SK-N-SH treated with all-trans-retinoic acid at 6 μM for 48 hours (cell line): ENCODE results near the gene SAAL1.

Source experiments
- ATAC-seq: fragments of 200-7000 bp; cut with Tn5 transposase; 3 replicates; pipeline ENCODE4 v1.9.1; 2020; ENCODE audit warnings: mild to moderate bottlenecking, moderate library complexity
- ARNTL ChIP-seq: fragments of 450-650 bp; formaldehyde crosslinking; IDR thresholded peaks from 2 replicates; pipeline ENCODE4 v1.5.0; 2020; ENCODE audit warnings: low read depth, mild to moderate bottlenecking, moderate library complexity, borderline replicate concordance
- BACH2 ChIP-seq: fragments of 250-450 bp; sonication (Bioruptor Pico); IDR thresholded peaks from 2 replicates; pipeline ENCODE4 v1.9.0; 2021; ENCODE audit warnings: mild to moderate bottlenecking, borderline replicate concordance
- CREB5 ChIP-seq: fragments of 250-450 bp; sonication (Bioruptor Pico); IDR thresholded peaks from 2 replicates; pipeline ENCODE4 v1.5.1; 2020; ENCODE audit warnings: low read depth, mild to moderate bottlenecking, moderate library complexity
- CSRNP3 ChIP-seq: fragments of 250-450 bp; sonication (Bioruptor Pico); IDR thresholded peaks from 2 replicates; pipeline ENCODE4 v1.5.1; 2021; ENCODE audit warnings: mild to moderate bottlenecking, moderate library complexity
- ESRRG ChIP-seq: fragments of 250-450 bp; sonication (Bioruptor Pico); IDR thresholded peaks from 2 replicates; pipeline ENCODE4 v1.6.1; 2021; ENCODE audit warnings: mild to moderate bottlenecking
- GLIS3 ChIP-seq: fragments of 250-450 bp; sonication (Bioruptor Pico); IDR thresholded peaks from 2 replicates; pipeline ENCODE4 v1.5.0; 2020; ENCODE audit warnings: mild to moderate bottlenecking, moderate library complexity
- ISL1 ChIP-seq: fragments of 250-450 bp; sonication (Bioruptor Pico); IDR thresholded peaks from 2 replicates; pipeline ENCODE4 v2.1.2; 2022; ENCODE audit warnings: mild to moderate bottlenecking, moderate library complexity
- OSR1 ChIP-seq: fragments of 250-450 bp; sonication (Bioruptor Pico); IDR thresholded peaks from 2 replicates; pipeline ENCODE4 v1.8.0; 2022; ENCODE audit warnings: moderate library complexity, mild to moderate bottlenecking, inconsistent platforms
- PATZ1 ChIP-seq: fragments of 250-450 bp; sonication (Bioruptor Pico); IDR thresholded peaks from 2 replicates; pipeline ENCODE4 v1.8.0; 2020; ENCODE audit warnings: mild to moderate bottlenecking, moderate library complexity, borderline replicate concordance
- POU6F1 ChIP-seq: fragments of 250-450 bp; sonication (Bioruptor Pico); IDR thresholded peaks from 2 replicates; pipeline ENCODE4 v1.8.0; 2021; ENCODE audit warnings: low read depth, mild to moderate bottlenecking, moderate library complexity, borderline replicate concordance
- PPARA ChIP-seq: fragments of 250-450 bp; sonication (Bioruptor Pico); IDR thresholded peaks from 2 replicates; pipeline ENCODE4 v1.5.0; 2020; ENCODE audit warnings: mild to moderate bottlenecking, borderline replicate concordance
- SNAI2 ChIP-seq: fragments of 250-450 bp; sonication (Bioruptor Pico); IDR thresholded peaks from 2 replicates; pipeline ENCODE4 v1.5.0; 2020; ENCODE audit warnings: mild to moderate bottlenecking, moderate library complexity
- TCF4 ChIP-seq: fragments of 250-450 bp; sonication (Bioruptor Pico); IDR thresholded peaks from 2 replicates; pipeline ENCODE4 v1.8.0; 2021; ENCODE audit warnings: mild to moderate bottlenecking, moderate library complexity, borderline replicate concordance
- TOX ChIP-seq: fragments of 250-450 bp; sonication (Bioruptor Pico); IDR thresholded peaks from 2 replicates; pipeline ENCODE4 v1.8.0; 2021; ENCODE audit warnings: mild to moderate bottlenecking, moderate library complexity, borderline replicate concordance
- TSHZ2 ChIP-seq: fragments of 250-450 bp; sonication (Bioruptor Pico); IDR thresholded peaks from 2 replicates; pipeline ENCODE4 v1.5.0; 2020; ENCODE audit warnings: mild to moderate bottlenecking, moderate library complexity
- ZC3H10 ChIP-seq: fragments of 250-450 bp; sonication (Bioruptor Pico); IDR thresholded peaks from 2 replicates; pipeline ENCODE4 v1.5.1; 2021; ENCODE audit warnings: mild to moderate bottlenecking, moderate library complexity
- ZFP3 ChIP-seq: fragments of 250-450 bp; sonication (Bioruptor Pico); IDR thresholded peaks from 2 replicates; pipeline ENCODE4 v1.5.0; 2020; ENCODE audit warnings: mild to moderate bottlenecking, moderate library complexity
- ZFP30 ChIP-seq: fragments of 450-650 bp; formaldehyde crosslinking; IDR thresholded peaks from 2 replicates; pipeline ENCODE4 v1.5.0; 2022; ENCODE audit warnings: mild to moderate bottlenecking, moderate library complexity
- ZNF565 ChIP-seq: fragments of 450-650 bp; formaldehyde crosslinking; conservative IDR thresholded peaks from 2 replicates; pipeline ENCODE4 v1.5.0; 2020; ENCODE audit warnings: low read depth, mild to moderate bottlenecking, moderate library complexity
- ZNF8 ChIP-seq: fragments of 450-650 bp; formaldehyde crosslinking; IDR thresholded peaks from 2 replicates; pipeline ENCODE4 v1.5.0; 2020; ENCODE audit warnings: mild to moderate bottlenecking, moderate library complexity

Gene SAAL1

GRCh38 chr11:18081551-18081950, 24.3 kb downstream of the SAAL1 start (continued):
- TF ChIP-seq TCF4 (CRISPR knock-in tag) (no peak), BACH2 (CRISPR knock-in tag) (no peak), ISL1 (CRISPR knock-in tag) (no peak)

GRCh38 chr11:18080451-18080850, 25.4 kb downstream of the SAAL1 start:
- TF ChIP-seq CREB5 (CRISPR knock-in tag) = no peak
- TF ChIP-seq ESRRG (CRISPR knock-in tag) = no peak
- TF ChIP-seq ZNF8 (CRISPR knock-in tag) = no peak
- TF ChIP-seq ISL1 (CRISPR knock-in tag) = no peak
- TF ChIP-seq CSRNP3 (CRISPR knock-in tag) = no peak
- no peak for TF ChIP-seq SNAI2 (CRISPR knock-in tag)
- TF ChIP-seq ARNTL (CRISPR knock-in tag) = no peak
- no peak for TF ChIP-seq ZFP30 (CRISPR knock-in tag)
- no peak for TF ChIP-seq PATZ1 (CRISPR knock-in tag)
- no peak for TF ChIP-seq TOX (CRISPR knock-in tag)
- no peak for TF ChIP-seq BACH2 (CRISPR knock-in tag)
- no peak for TF ChIP-seq GLIS3 (CRISPR knock-in tag)
- no peak for TF ChIP-seq POU6F1 (CRISPR knock-in tag)
- no peak for TF ChIP-seq ZC3H10 (CRISPR knock-in tag)
- TF ChIP-seq PPARA (CRISPR knock-in tag) = no peak
- TF ChIP-seq OSR1 (CRISPR knock-in tag) = no peak
- TF ChIP-seq, all 23 proteins: peak for 0
- no peak for ATAC-seq

- no peak for TF ChIP-seq PPARA (CRISPR knock-in tag)
- TF ChIP-seq SNAI2 (CRISPR knock-in tag) = no peak
- TF ChIP-seq ZNF565 = no peak
- no peak for TF ChIP-seq ISL1 (CRISPR knock-in tag)
- TF ChIP-seq GLIS3 (CRISPR knock-in tag) = no peak
- TF ChIP-seq ZFP3 (CRISPR knock-in tag) = no peak
- TF ChIP-seq TSHZ2 (CRISPR knock-in tag) = no peak
- TF ChIP-seq PATZ1 (CRISPR knock-in tag) = no peak
- no peak for TF ChIP-seq OSR1 (CRISPR knock-in tag)
- TF ChIP-seq TOX (CRISPR knock-in tag) = no peak
- no peak for TF ChIP-seq BACH2 (CRISPR knock-in tag)
- no peak for ATAC-seq
Measured at GRCh38 chr11:18078909-18079308, 27.0 kb downstream of the SAAL1 start.
